ENCODE data around the gene PRDM2.

PRDM2 gene

DNA sequence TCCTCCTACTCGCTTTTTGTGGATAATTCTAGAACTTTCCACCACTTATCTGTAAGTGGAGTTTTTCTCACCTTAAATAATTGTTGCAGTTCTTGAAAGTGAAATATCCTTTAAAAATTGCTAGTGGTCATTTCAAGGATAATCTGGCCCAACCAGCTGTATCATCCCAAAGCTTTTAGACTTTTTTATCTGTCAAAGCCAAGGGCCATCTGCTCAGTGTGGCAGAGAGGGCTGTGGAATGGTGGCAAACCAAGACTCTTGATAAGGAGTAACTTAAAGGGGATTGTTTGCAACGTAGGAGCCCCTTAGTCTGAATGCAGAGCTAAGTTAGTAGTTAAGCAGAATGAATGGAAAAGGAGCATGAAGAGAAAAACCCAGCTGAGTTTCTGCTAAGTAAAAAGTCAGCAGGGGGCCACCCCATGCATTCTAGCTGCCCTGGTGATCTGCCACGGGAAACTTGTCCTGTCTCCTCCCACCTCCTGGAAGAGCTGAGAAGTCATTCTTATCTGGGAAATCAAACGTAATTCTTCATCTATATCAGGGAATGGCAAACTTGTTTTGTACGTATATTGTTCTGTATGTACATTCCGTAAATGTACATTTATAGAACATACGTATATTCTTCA lies 169.3 kb downstream of the PRDM2 start:
- DNase-seq: no peak

DNA sequence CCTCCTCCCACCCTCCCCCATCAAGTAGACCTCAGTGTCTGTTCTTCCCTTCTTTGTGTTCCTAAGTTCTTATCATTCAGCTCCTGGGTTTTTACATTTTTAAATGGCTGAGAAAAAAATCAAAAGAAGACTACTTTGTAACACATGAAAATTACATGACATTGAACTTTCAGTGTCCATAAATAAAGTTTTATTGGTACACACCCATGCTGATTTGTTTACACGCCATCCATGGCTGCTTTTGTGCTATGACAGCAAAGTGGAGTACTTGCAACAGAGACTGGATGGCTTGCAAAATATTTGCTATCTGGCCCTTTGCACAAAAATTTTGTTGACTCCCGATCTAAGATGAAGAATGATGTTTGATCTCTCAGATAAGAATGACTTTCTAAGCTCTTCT lies 171.4 kb downstream of the PRDM2 start:
- DNase-seq: no peak

DNA sequence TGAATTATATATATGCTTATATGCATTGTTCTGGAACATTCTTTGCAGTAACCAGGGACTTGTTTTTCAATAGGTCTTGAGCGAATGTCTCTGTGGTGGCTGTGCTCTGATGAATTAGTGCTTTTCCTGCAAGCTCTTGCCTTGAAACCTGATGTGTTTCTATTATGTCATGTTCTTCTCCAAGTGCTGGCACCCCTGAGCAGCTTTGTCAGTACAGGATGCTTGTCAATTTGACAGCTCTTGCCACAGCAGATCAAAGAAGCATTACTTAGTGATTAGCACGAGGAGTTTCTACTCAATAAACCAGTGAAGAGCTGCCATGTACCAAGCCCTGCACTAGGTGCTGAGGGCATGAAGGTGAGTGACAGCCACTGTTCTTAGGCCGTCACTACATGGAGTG lies 171.9 kb downstream of the PRDM2 start:
- no peak for DNase-seq

DNA sequence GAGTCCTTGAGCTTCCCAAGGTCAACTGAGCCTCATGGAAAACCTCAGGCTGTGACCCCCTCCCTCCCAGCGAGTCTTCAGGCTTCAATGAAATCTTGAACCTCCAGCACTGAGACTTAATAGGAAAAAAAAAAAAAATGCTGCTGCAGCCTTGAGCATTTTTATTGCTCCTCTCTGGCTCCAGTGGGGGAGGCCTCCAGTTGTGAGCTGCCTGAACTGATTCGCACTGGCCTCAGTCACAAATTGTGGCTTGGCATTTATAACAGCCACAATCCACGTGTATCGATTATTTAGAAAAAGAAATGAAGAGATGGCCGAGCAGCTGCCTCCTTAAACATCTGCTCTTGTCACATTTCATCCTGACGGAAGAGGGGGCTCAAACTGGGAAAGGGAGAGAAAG lies 173.0 kb downstream of the PRDM2 start:
- no peak for DNase-seq
